Neuronal stem cell (in vitro differentiated cells): ENCODE measurements around the gene LSP1.
A peak's percentile ranks its signal among the peaks of the same experiment; 100 is the strongest.

Experiments
- DNase-seq: peaks from one replicate; pipeline ENCODE4 v3.0.0-alpha.2; 2013; ENCODE audit warnings: low spot score
- H2AFZ ChIP-seq: one replicate; pipeline ENCODE4 v1.6.1; 2013; ENCODE audit warnings: mild to moderate bottlenecking, low read length, inconsistent platforms
- H2AK5ac ChIP-seq: 2 replicates; pipeline ENCODE4 v1.6.1; 2013; ENCODE audit warnings: low read depth, mild to moderate bottlenecking, inconsistent platforms, low read length, moderate library complexity, mixed read lengths
- H2BK120ac ChIP-seq: 2 replicates; pipeline ENCODE4 v1.6.1; 2013; ENCODE audit warnings: low read depth, mild to moderate bottlenecking, inconsistent platforms, low read length, moderate library complexity, mixed read lengths
- H2BK12ac ChIP-seq: one replicate; pipeline ENCODE4 v1.6.1; 2013; ENCODE audit warnings: low read length, inconsistent platforms
- H2BK15ac ChIP-seq: 2 replicates; pipeline ENCODE4 v1.6.1; 2013; ENCODE audit warnings: mild to moderate bottlenecking, low read length, inconsistent platforms, mixed read lengths
- H2BK5ac ChIP-seq: one replicate; pipeline ENCODE4 v1.6.1; 2013; ENCODE audit warnings: inconsistent platforms, mild to moderate bottlenecking, low read length, moderate library complexity
- H3K14ac ChIP-seq: one replicate; pipeline ENCODE4 v1.6.1; 2013; ENCODE audit warnings: low read length, inconsistent platforms
- H3K18ac ChIP-seq: 2 replicates; pipeline ENCODE4 v1.6.1; 2013; ENCODE audit warnings: low read length, inconsistent platforms
- H3K23ac ChIP-seq: 2 replicates; pipeline ENCODE4 v1.6.1; 2013; ENCODE audit warnings: low read depth, mild to moderate bottlenecking, mixed read lengths, low read length, inconsistent platforms; ENCODE audit not compliant: poor library complexity
- H3K27ac ChIP-seq: replicated peaks from 3 replicates; pipeline ENCODE4 v1.5.1; 2013; ENCODE audit warnings: low read length, inconsistent platforms
- H3K27me3 ChIP-seq, 3 experiments: 2 replicates each; pipeline ENCODE4 v1.6.1; 2013; ENCODE audit warnings: low read length in 3 of 3, mild to moderate bottlenecking in 2 of 3, inconsistent platforms in 1 of 3, low read depth in 1 of 3, mixed read lengths in 1 of 3, moderate library complexity in 1 of 3; ENCODE audit not compliant: control insufficient read depth in 3 of 3, insufficient read depth in 3 of 3
- H3K36me3 ChIP-seq, 2 donors: replicated peaks in 1 of 2; 2 replicates each; pipeline ENCODE4 v1.6.1; 2013; ENCODE audit warnings: low read length in 2 of 2; ENCODE audit not compliant: control insufficient read depth in 2 of 2, insufficient read depth in 2 of 2
- H3K4ac ChIP-seq: 2 replicates; pipeline ENCODE4 v1.6.1; 2013; ENCODE audit warnings: inconsistent platforms, mild to moderate bottlenecking, low read length, moderate library complexity
- H3K4me1 ChIP-seq, 2 donors: 1 replicate in 1 of 2; 2 replicates in 1 of 2; pipeline ENCODE4 v1.6.1; 2013; ENCODE audit warnings: low read length in 2 of 2, low read depth in 1 of 2; ENCODE audit not compliant: control insufficient read depth in 2 of 2, insufficient read depth in 1 of 2
- H3K4me2 ChIP-seq: one replicate; pipeline ENCODE4 v1.6.1; 2013; ENCODE audit warnings: mild to moderate bottlenecking, low read length, inconsistent platforms; ENCODE audit not compliant: insufficient read depth, poor library complexity, severe bottlenecking
- H3K4me3 ChIP-seq, 2 donors: 2 replicates each; pipeline ENCODE4 v1.5.1; 2013; ENCODE audit warnings: low read length in 2 of 2, mild to moderate bottlenecking in 2 of 2, inconsistent platforms in 1 of 2, moderate library complexity in 1 of 2
- H3K79me1 ChIP-seq: one replicate; pipeline ENCODE4 v1.6.1; 2013; ENCODE audit warnings: low read depth, mild to moderate bottlenecking, inconsistent platforms, low read length, moderate library complexity
- H3K9ac ChIP-seq: one replicate; pipeline ENCODE4 v1.6.1; 2013; ENCODE audit warnings: mild to moderate bottlenecking, low read depth, low read length, inconsistent platforms; ENCODE audit not compliant: poor library complexity
- H3K9me3 ChIP-seq, 2 donors: replicated peaks in 1 of 2; 2 replicates each; pipeline versions ENCODE3 to v1.6.1; 2013; ENCODE audit warnings: low read length in 2 of 2, mild to moderate bottlenecking in 2 of 2, inconsistent platforms in 1 of 2, low read depth in 1 of 2, mixed read lengths in 1 of 2, moderate library complexity in 1 of 2; ENCODE audit not compliant: control insufficient read depth in 2 of 2, insufficient read depth in 1 of 2
- H4K8ac ChIP-seq: one replicate; pipeline ENCODE4 v1.6.1; 2013; ENCODE audit warnings: low read depth, mild to moderate bottlenecking, inconsistent platforms, low read length, moderate library complexity
- H4K91ac ChIP-seq: one replicate; pipeline ENCODE4 v1.6.1; 2013; ENCODE audit warnings: low read length, low read depth, mild to moderate bottlenecking, inconsistent platforms; ENCODE audit not compliant: poor library complexity
- WGBS, 2 donors: extraction: QIAGEN DNeasy Blood & Tissue Kit; methylation state at CpG; one replicate each; pipeline ENCODE4 v1.1.7; 2013; ENCODE audit warnings: missing lambda C conversion rate in 2 of 2, mixed read lengths in 1 of 2; ENCODE audit not compliant: insufficient read length in 2 of 2, insufficient replicate concordance in 1 of 2; ENCODE audit errors: extremely low coverage in 2 of 2; 5-methylcytosine and 5-hydroxymethylcytosine counted together

The LSP1 gene

DNA sequence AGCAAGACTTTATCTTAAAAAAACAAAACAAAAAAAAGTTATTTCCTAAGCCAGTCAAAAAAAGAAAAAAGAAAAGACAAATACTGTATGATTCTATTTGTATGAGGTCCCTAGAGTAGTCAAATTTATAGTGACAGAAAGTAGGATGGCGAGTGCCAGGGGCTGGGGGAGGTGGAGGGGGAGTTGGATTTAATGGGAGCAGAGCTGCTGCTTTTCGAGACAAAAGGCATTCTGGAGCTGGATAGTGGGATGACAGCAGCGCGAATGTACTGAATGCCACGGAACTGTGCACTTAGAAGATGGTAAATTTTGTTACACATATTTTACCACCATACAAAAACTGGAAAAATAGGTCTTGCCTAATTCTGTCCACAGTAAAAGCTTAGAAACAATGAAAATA, 35.9 kb upstream of the LSP1 start:
- DNase-seq: no peak
- no peak overlapping the region for H4K91ac ChIP-seq

DNA sequence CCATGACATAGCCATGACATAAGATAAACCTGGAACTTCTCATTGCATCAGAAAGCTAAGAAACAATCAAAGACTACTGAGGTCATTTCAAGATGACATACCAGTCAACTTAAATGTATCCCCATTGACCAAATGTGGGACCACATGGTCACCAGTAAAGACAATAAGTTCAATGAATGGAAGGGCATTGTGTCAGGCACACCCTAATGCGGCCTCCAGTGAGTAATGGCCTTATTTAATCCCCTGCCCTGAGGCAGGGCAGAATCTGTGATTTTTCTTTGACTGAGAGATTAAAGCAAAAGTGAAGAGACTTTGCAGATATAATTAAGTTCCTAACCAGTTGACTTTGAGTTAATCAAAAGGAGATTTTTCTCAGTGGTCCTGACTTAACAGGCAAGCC, 35.4 kb upstream of the LSP1 start:
- no peak overlapping the region for H2BK5ac ChIP-seq
- no peak overlapping the region for H4K91ac ChIP-seq
- no peak overlapping the region for H3K14ac ChIP-seq
- no peaks in the 10 kb centered on the region for H3K4me1 ChIP-seq
- H3K18ac ChIP-seq: no peak overlapping the region
- no peak overlapping the region for H4K8ac ChIP-seq
- H2AFZ ChIP-seq: no peak overlapping the region
- H3K4me3 ChIP-seq: no peak overlapping the region
- peaks cover 0 to 6% of the 10 kb centered on the region in 2 donors for H3K9me3 ChIP-seq
- H3K36me3 ChIP-seq: no peaks in the 10 kb centered on the region
- H2BK120ac ChIP-seq: no peak overlapping the region
- H3K4ac ChIP-seq: no peak overlapping the region
- no peak overlapping the region for H3K9ac ChIP-seq
- H3K79me1 ChIP-seq: no peaks in the 10 kb centered on the region
- no peak overlapping the region for H3K23ac ChIP-seq
- H3K27ac ChIP-seq: no peak overlapping the region
- H2BK15ac ChIP-seq: no peak overlapping the region
- no peak overlapping the region for H2BK12ac ChIP-seq
- peaks cover 0 to 8% (median 0%) of the 10 kb centered on the region in 3 experiments for H3K27me3 ChIP-seq
- no CpG with 5 or more reads among the region's 1 CpG for WGBS, 2 donors
- DNase-seq: no peak
- no peak overlapping the region for H3K4me2 ChIP-seq
- H2AK5ac ChIP-seq: no peak overlapping the region

More for the DNA sequence above, 35.9 kb upstream of the LSP1 start:
- no peak overlapping the region for H2BK120ac ChIP-seq
- no peak overlapping the region for H2BK15ac ChIP-seq
- no peak overlapping the region for H3K27ac ChIP-seq
- no peaks in the 10 kb centered on the region for H3K36me3 ChIP-seq
- H2AK5ac ChIP-seq: no peak overlapping the region
- H3K9ac ChIP-seq: no peak overlapping the region
- no peak overlapping the region for H3K4me2 ChIP-seq
- no peak overlapping the region for H2BK12ac ChIP-seq
- WGBS, 2 donors: no CpG with 5 or more reads among the region's 5 CpGs
- H3K4ac ChIP-seq: no peak overlapping the region
- H3K4me3 ChIP-seq: no peak overlapping the region
- H4K8ac ChIP-seq: no peak overlapping the region
- peaks cover 0 to 8% (median 0%) of the 10 kb centered on the region in 3 experiments for H3K27me3 ChIP-seq
- H2AFZ ChIP-seq: no peak overlapping the region
- no peaks in the 10 kb centered on the region for H3K4me1 ChIP-seq
- no peak overlapping the region for H3K18ac ChIP-seq
- no peak overlapping the region for H2BK5ac ChIP-seq
- no peak overlapping the region for H3K14ac ChIP-seq
- peaks cover 0 to 6% of the 10 kb centered on the region in 2 donors for H3K9me3 ChIP-seq
- H3K23ac ChIP-seq: no peak overlapping the region
- no peaks in the 10 kb centered on the region for H3K79me1 ChIP-seq

DNA sequence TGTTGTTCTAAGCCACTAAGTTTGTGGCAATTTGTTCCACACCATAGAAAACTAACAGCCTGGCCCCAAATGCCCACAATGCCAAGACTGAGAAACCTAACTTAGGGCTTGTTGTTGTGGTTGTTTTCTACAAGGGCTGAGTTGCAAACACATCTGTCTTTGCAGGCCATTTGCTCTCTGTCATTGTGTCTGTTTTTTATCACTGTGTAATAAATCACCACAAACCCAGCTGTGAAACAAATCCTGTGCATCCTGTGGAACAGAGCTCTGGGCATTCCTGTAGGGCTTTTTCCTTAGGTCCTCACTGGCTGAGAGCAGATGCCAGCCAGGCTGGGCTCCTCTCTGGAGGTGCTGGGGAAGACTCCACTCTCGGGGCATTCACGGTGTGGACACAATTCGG, 33.8 kb upstream of the LSP1 start:
- Histone ChIP-seq H2AFZ (no peak overlapping the region), H3K27me3 (peaks cover 0 to 8% (median 0%) of the 10 kb centered on the region in 3 experiments), H3K9me3 (peaks cover 0 to 6% of the 10 kb centered on the region in 2 donors), H3K4ac (no peak overlapping the region), H3K4me2 (no peak overlapping the region), H2BK15ac (no peak overlapping the region), H2BK120ac (no peak overlapping the region), H4K8ac (no peak overlapping the region), H3K79me1 (no peaks in the 10 kb centered on the region), H3K9ac (no peak overlapping the region), H3K4me3 (no peak overlapping the region), H3K27ac (no peak overlapping the region), H2BK5ac (no peak overlapping the region), H3K36me3 (no peaks in the 10 kb centered on the region), H3K18ac (no peak overlapping the region), H2AK5ac (no peak overlapping the region), H3K23ac (no peak overlapping the region), H4K91ac (no peak overlapping the region), H3K14ac (no peak overlapping the region), H2BK12ac (no peak overlapping the region), H3K4me1 (no peaks in the 10 kb centered on the region)
- no CpG with 5 or more reads among the region's 3 CpGs for whole genome bisulfite sequencing, 2 donors
- no peak for DNase-seq

DNA sequence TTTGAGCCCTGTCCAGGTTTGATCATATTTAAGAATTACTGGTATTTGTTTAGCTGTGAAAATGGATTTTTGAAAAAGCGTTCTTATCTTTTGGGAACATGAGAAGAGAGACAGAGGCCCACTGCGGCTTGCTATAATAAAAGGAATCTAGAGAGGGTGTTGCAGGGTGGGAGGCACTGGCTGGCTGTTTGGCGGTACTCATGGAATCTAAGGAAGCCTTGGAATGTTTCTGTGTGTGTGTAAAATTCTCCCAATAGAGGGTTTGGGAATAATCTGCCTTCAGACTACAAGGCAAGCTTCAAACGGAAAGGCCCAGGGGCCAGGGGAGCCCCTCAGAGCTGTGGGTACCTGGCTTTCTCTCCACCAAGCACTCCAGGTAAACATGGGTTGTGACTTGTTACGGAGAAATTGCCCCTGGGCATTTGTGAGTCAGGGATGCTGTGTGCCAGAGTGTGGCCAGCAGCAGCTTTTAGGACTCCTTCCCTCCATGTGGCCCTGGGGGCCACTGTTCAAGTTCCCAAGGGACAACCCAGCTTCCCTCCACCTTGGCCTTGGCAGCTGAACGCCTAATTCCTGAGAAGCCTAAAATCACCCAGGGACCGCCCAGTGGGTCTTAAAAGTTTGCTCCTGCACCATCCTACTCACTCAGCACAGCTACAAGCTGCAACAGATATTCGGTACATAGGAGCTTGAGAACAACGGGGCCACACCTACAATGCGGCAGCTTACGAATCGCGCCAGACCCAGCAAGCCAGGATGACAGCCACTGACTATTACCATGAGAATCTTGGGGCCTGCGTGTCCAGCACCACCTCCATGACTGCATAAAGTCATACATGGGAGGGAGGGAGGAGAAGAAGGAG, 32.2 kb upstream of the LSP1 start:
- Histone ChIP-seq H3K27ac (no peak overlapping the region), H2AK5ac (peak overlapping the region; percentile 40), H4K8ac (no peak overlapping the region), H3K9ac (peak overlapping the region; percentile 2), H2AFZ (no peak overlapping the region), H3K36me3 (no peaks in the 10 kb centered on the region), H2BK5ac (peak overlapping the region; percentile 26), H3K27me3 (peaks cover 0 to 7% (median 0%) of the 10 kb centered on the region in 3 experiments), H2BK15ac (no peak overlapping the region), H2BK120ac (no peak overlapping the region), H3K4me1 (no peaks in the 10 kb centered on the region), H3K18ac (peak overlapping the region; percentile 19), H3K4me3 (no peak overlapping the region), H3K9me3 (peaks cover 0 to 6% of the 10 kb centered on the region in 2 donors), H3K23ac (peak overlapping the region; percentile 39), H4K91ac (no peak overlapping the region), H3K4ac (no peak overlapping the region), H3K4me2 (no peak overlapping the region), H3K79me1 (no peaks in the 10 kb centered on the region), H3K14ac (no peak overlapping the region), H2BK12ac (no peak overlapping the region)
- no peak for DNase-seq
- no CpG with 5 or more reads among the region's 14 CpGs for WGBS, 2 donors
